ENCODE results near the gene FTSJ3.
"Not testable (repeated sequence)": the region's sequence is repeated elsewhere in the genome, so short reads cannot be mapped to it uniquely, and the experiment has no call there.

FTSJ3 gene

GRCh38 chr17:63827002-63827800 lies at the start of gene FTSJ3, which contains the start of gene PSMC5:
Gene FTSJ3 (minus strand): TSS chr17:63827663. CDS start chr17:63826902, 761 bp downstream.
Gene PSMC5 (plus strand): TSS chr17:63827431. CDS start chr17:63827491, 60 bp downstream.
- peak; percentile 99 for DNase-seq (ENCODE audit: low spot score)

GRCh38 chr17:63874693-63875092 lies 47.2 kb upstream of the FTSJ3 start:
- not testable (repeated sequence) for DNase-seq (ENCODE audit: low spot score)

GRCh38 chr17:63874061-63874626 lies 46.7 kb upstream of the FTSJ3 start:
- not testable (repeated sequence) for DNase-seq (ENCODE audit: low spot score)

GRCh38 chr17:63873577-63873976 lies 46.1 kb upstream of the FTSJ3 start, which contains the start of gene CSH2:
Gene CSH2 (minus strand): TSS chr17:63873677. CDS start chr17:63873614, 63 bp downstream.
- DNase-seq (ENCODE audit: low spot score): not testable (repeated sequence)

GRCh38 chr17:63871646-63872365 lies 44.3 kb upstream of the FTSJ3 start:
- not testable (repeated sequence) for DNase-seq (ENCODE audit: low spot score)

- not testable (repeated sequence) for DNase-seq (ENCODE audit: low spot score)
These were observed 42.8 kb upstream of the FTSJ3 start for GRCh38 chr17:63870292-63870665.

DNA sequence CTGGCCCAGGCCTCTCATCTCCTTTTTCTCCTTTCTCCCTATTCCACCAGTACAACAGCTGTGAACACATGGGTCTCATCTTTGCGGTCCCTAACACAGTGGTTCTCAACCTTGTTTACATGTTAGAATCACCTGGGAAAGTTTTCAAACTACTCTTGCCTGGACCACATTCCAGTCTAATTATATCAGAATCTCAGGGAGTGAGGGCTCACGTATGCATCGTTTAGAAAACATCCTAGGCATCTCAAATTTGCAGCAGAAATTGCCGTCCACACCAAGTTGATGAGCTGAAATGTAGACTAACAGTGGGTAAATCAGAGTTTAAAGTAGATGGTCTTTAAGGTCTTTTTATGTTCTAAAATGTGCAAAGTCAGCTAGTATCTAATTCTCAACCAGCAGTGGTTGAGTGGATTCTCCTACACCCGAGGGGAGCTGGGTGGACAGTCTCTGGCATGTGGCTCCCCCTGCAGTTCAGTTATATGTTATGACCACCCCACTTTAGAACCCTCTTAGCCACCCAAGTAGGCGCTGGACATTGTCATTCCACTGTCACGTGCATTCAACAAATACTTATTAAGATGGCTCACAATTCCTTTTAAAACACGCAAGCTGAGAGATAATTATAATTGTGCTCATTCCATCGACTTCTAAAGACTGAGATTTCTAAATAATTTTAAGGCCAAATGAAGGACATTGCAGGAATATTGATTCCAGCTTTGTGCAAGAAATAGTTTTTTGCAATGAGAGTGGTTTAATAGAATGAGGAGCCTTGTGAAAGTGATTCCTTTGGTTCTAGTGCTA lies 42.2 kb upstream of the FTSJ3 start:
- DNase-seq (ENCODE audit: low spot score): not testable (repeated sequence)

- not testable (repeated sequence) for DNase-seq (ENCODE audit: low spot score)
These were observed 39.2 kb upstream of the FTSJ3 start for GRCh38 chr17:63866625-63867024.

- no peak for DNase-seq (ENCODE audit: low spot score)
These were observed 31.8 kb upstream of the FTSJ3 start for GRCh38 chr17:63859257-63859656.

GRCh38 chr17:63856425-63856824 lies 29.0 kb upstream of the FTSJ3 start:
- not testable (repeated sequence) for DNase-seq (ENCODE audit: low spot score)

DNA sequence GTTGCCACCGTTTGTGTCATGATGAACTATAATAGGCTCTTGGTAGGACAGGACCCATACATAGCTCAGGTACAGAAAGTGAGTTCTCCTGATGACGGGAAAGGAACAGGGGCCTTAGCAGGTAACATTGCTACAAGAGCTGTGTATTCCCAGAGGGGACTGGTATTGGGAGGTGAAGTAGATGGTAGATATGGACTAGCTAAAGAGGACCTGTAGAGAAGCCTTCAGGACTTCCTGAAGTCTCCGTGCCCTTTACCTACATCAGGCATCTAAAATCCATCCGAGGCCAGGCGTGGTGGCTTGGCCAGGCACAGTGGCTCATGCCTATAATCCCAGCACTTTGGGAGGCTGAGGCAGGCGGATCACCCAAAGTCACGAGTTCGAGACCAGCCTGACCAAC lies 27.7 kb upstream of the FTSJ3 start:
- DNase-seq (ENCODE audit: low spot score): no peak

DNA sequence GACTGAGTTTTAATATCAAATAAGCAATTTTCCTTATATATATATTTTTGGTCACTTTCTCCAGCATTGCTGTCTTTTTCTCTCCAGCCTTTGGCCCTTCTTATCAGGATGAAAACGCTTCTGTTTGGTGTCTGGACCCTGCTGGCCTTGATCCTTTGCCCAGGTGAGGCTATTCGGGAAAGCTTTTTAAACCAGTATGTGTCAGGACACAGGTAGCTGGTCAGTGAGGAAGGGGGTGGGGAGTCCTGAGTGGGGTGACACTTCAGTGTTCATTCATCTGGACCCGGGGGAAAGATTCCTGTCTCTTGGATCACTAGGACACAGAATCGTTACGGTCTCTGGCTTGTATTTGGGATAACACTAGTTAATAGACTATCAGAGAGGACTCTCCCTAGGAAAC lies 27.2 kb upstream of the FTSJ3 start:
- DNase-seq (ENCODE audit: low spot score): no peak

- DNase-seq (ENCODE audit: low spot score): no peak
These were observed 25.8 kb upstream of the FTSJ3 start for GRCh38 chr17:63853260-63853659.

GRCh38 chr17:63850401-63850800 lies 22.9 kb upstream of the FTSJ3 start:
- DNase-seq (ENCODE audit: low spot score): no peak

GRCh38 chr17:63848834-63849689 lies 21.6 kb upstream of the FTSJ3 start:
- DNase-seq (ENCODE audit: low spot score): peak; percentile 81

GRCh38 chr17:63847525-63848249 lies 20.2 kb upstream of the FTSJ3 start:
- DNase-seq (ENCODE audit: low spot score): no peak

- DNase-seq (ENCODE audit: low spot score): no peak
These were observed 18.0 kb upstream of the FTSJ3 start for GRCh38 chr17:63845509-63845908.

GRCh38 chr17:63843910-63844677 lies 16.6 kb upstream of the FTSJ3 start:
- DNase-seq (ENCODE audit: low spot score): no peak

DNA sequence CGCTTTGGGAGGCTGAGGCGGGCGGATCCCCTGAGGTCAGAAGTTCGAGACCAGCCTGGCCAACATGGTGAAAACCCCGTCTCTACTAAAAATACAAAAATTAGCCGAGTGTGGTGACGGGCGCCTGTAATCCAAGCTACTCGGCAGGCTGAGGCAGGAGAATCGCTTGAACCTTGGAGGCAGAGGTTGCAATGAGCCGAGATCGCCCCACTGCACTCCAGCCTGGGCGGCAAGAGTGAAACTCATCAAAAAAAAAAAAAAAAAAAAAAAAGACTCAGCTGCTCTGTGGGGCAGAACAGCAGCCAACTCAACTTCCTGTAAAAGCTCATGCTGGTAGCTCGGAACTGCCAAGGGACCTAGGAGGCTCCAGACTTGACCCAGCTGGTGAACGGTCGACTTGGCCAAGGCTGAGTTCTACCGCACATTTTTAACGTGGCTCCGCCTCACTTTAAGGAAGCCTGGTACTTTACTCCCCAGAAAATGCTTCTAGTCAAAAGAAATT lies 16.0 kb upstream of the FTSJ3 start:
- DNase-seq (ENCODE audit: low spot score): not testable (repeated sequence)
